Astrocyte (in vitro differentiated cells and primary cell): Measurements from ENCODE around the gene EHBP1. TPM values are rescaled to one million over a fixed set of nuclear protein-coding genes. Genes with fewer than 3 reads are reported as not detected.

Source experiments
- DNase-seq: peaks from one replicate; pipeline ENCODE4 v3.0.0-alpha.2; 2010; ENCODE audit warnings: low read depth
- FAIRE-seq: peaks from 2 replicates; lab custom pipeline; 2011; peaks lifted over from hg19 to GRCh38; lab: Jason Lieb, UNC
- H2AFZ ChIP-seq: 2 replicates; pipeline ENCODE4 v1.6.0; 2012; ENCODE audit warnings: low read depth, low read length, inconsistent platforms
- H3K27ac ChIP-seq: 2 replicates; pipeline ENCODE4 v1.5.1; 2011; ENCODE audit warnings: low read depth, low read length, inconsistent platforms
- H3K27me3 ChIP-seq: 2 replicates; pipeline ENCODE4 v1.6.0; 2011; ENCODE audit warnings: low read length, inconsistent platforms; ENCODE audit not compliant: insufficient read depth
- H3K36me3 ChIP-seq: 2 replicates; pipeline ENCODE4 v1.5.1; 2011; ENCODE audit warnings: low read length, inconsistent platforms; ENCODE audit not compliant: insufficient read depth
- H3K4me1 ChIP-seq: 2 replicates; pipeline ENCODE4 v1.5.1; 2011; ENCODE audit warnings: low read length, inconsistent platforms; ENCODE audit not compliant: insufficient read depth
- H3K4me2 ChIP-seq: 2 replicates; pipeline ENCODE4 v1.6.0; 2012; ENCODE audit warnings: low read length, inconsistent platforms
- H3K4me3 ChIP-seq: 2 replicates; pipeline ENCODE4 v1.5.1; 2011; ENCODE audit warnings: low read depth, mild to moderate bottlenecking, low read length, inconsistent platforms; ENCODE audit not compliant: insufficient read depth
- H3K79me2 ChIP-seq: 2 replicates; pipeline ENCODE4 v1.6.0; 2012; ENCODE audit warnings: mild to moderate bottlenecking, low read length, inconsistent platforms; ENCODE audit not compliant: insufficient read depth
- H3K9ac ChIP-seq: 2 replicates; pipeline ENCODE4 v1.6.0; 2012; ENCODE audit warnings: mild to moderate bottlenecking, low read length, inconsistent platforms
- H3K9me3 ChIP-seq: 2 replicates; pipeline ENCODE4 v1.5.1; 2012; ENCODE audit warnings: low read depth, mild to moderate bottlenecking, low read length, inconsistent platforms; ENCODE audit not compliant: insufficient read depth
- H4K20me1 ChIP-seq: 2 replicates; pipeline ENCODE4 v1.6.0; 2012; ENCODE audit warnings: low read length, inconsistent platforms; ENCODE audit not compliant: insufficient read depth
- H3K27ac Mint-ChIP-seq: one replicate; pipeline ENCODE4 v1.8.0; 2021; ENCODE audit warnings: mild to moderate bottlenecking, mixed read lengths; ENCODE audit not compliant: unreplicated experiment
- H3K27me3 Mint-ChIP-seq: one replicate; pipeline ENCODE4 v1.8.0; 2021; ENCODE audit warnings: low read depth, mixed read lengths; ENCODE audit not compliant: unreplicated experiment
- H3K36me3 Mint-ChIP-seq: one replicate; pipeline ENCODE4 v1.8.0; 2021; ENCODE audit warnings: low read depth, mixed read lengths; ENCODE audit not compliant: unreplicated experiment
- H3K4me1 Mint-ChIP-seq: one replicate; pipeline ENCODE4 v1.8.0; 2021; ENCODE audit warnings: low read depth, mixed read lengths; ENCODE audit not compliant: unreplicated experiment
- H3K4me3 Mint-ChIP-seq: one replicate; pipeline ENCODE4 v1.8.0; 2021; ENCODE audit warnings: mild to moderate bottlenecking, moderate library complexity, mixed read lengths; ENCODE audit not compliant: unreplicated experiment
- H3K9me3 Mint-ChIP-seq: one replicate; pipeline ENCODE4 v1.8.0; 2021; ENCODE audit warnings: mild to moderate bottlenecking, mixed read lengths; ENCODE audit not compliant: unreplicated experiment
- CTCF ChIP-seq: IDR thresholded peaks from 2 replicates; pipeline ENCODE4 v1.5.1; 2011; ENCODE audit warnings: low read depth, mild to moderate bottlenecking, inconsistent platforms, low read length, moderate library complexity; ENCODE audit not compliant: insufficient read depth
- EZH2 ChIP-seq: IDR thresholded peaks from 2 replicates; pipeline ENCODE4 v1.6.1; 2012; ENCODE audit warnings: mild to moderate bottlenecking, low read length, inconsistent platforms; ENCODE audit not compliant: insufficient read depth
- total RNA-seq: library from RNA; stranded (reverse); gene quantifications from 2 replicates; pipeline ENCODE4 v1.2.1, GENCODE V29; 2021

The EHBP1 gene
- total RNA-seq, 1 donor from 2014 or later, result 44.1 TPM

GRCh38 chr2:62826953-62827675, 121.6 kb downstream of the EHBP1 start:
- no peak overlapping the region for H3K4me3 Mint-ChIP-seq
- FAIRE-seq (peak; percentile 32), DNase-seq (no peak)
- H3K9me3 ChIP-seq, result no peaks in the 10 kb centered on the region
- no peak overlapping the region for H3K4me3 ChIP-seq
- no peaks in the 10 kb centered on the region for H3K9me3 Mint-ChIP-seq
- H3K4me2 ChIP-seq, result no peak overlapping the region
- no peaks in the 10 kb centered on the region for H3K4me1 ChIP-seq
- peaks cover 28% of the 10 kb centered on the region for H3K4me1 Mint-ChIP-seq
- H4K20me1 ChIP-seq, result peaks cover 7% of the 10 kb centered on the region
- no peaks in the 10 kb centered on the region for H3K27me3 Mint-ChIP-seq
- H3K36me3 ChIP-seq, result peaks cover 7% of the 10 kb centered on the region
- H3K27ac Mint-ChIP-seq, result peak overlapping the region; percentile 4
- no peak overlapping the region for H3K9ac ChIP-seq
- TF ChIP-seq EZH2, result no peak
- no peak for TF ChIP-seq CTCF
- H3K79me2 ChIP-seq, result no peaks in the 10 kb centered on the region
- no peak overlapping the region for H2AFZ ChIP-seq
- no peak overlapping the region for H3K27ac ChIP-seq
- peaks cover 5% of the 10 kb centered on the region for H3K36me3 Mint-ChIP-seq
- no peaks in the 10 kb centered on the region for H3K27me3 ChIP-seq

- H3K27me3 Mint-ChIP-seq, result no peaks in the 10 kb centered on the region
- H3K9me3 ChIP-seq, result peaks cover 4% of the 10 kb centered on the region
Observed at GRCh38 chr2:62831729-62832128, 126.2 kb downstream of the EHBP1 start.

More at GRCh38 chr2:62831729-62832128, 126.2 kb downstream of the EHBP1 start:
- peaks cover 18% of the 10 kb centered on the region for H3K36me3 ChIP-seq
- Mint-ChIP-seq H3K27ac (no peak overlapping the region), H3K4me1 (peaks cover 7% of the 10 kb centered on the region), H3K36me3 (peaks cover 26% of the 10 kb centered on the region), H3K9me3 (peaks cover 10% of the 10 kb centered on the region), H3K4me3 (no peak overlapping the region)
- FAIRE-seq (no peak), DNase-seq (no peak)
- no peaks in the 10 kb centered on the region for H3K4me1 ChIP-seq
- H3K9ac ChIP-seq, result no peak overlapping the region
- no peak overlapping the region for H3K4me2 ChIP-seq
- H2AFZ ChIP-seq, result no peak overlapping the region
- H3K27me3 ChIP-seq, result no peaks in the 10 kb centered on the region
- H3K4me3 ChIP-seq, result no peak overlapping the region
- H4K20me1 ChIP-seq, result no peaks in the 10 kb centered on the region
- no peaks in the 10 kb centered on the region for H3K79me2 ChIP-seq
- H3K27ac ChIP-seq, result no peak overlapping the region
- no peak for TF ChIP-seq EZH2
- TF ChIP-seq CTCF, result no peak
